K562 (cell line): ENCODE data around the gene CD302. TPM values are rescaled to one million over a fixed set of nuclear protein-coding genes. Genes with fewer than 3 reads are reported as not detected.

Source experiments
- ATAC-seq: fragments of 200-7000 bp; cut with Tn5 transposase; 3 replicates; pipeline ENCODE4 v1.9.1; 2020; ENCODE audit warnings: moderate library complexity
- BruUV-seq: library from RNA; stranded (reverse); fragments of 400-500 nt; replicated peaks from 2 replicates; lab custom pipeline; 2021; lab: Mats Ljungman, UMichigan
- CTCF ChIA-PET: fragments of 300-600 bp; formaldehyde crosslinking; extraction: SDS; loops from one replicate; lab custom pipeline; 2021; ENCODE audit warnings: low intra/inter-chr PET ratio; lab: Yijun Ruan, JAX
- POLR2A ChIA-PET: fragments of 300-600, 350-650 bp; sonication (Branson Sonifier 250); formaldehyde crosslinking; extraction: SDS; loops from one replicate; lab custom pipeline; 2021; ENCODE audit warnings: antibody characterized with exemption, inconsistent platforms; lab: Yijun Ruan, JAX
- DNase-seq, 4 experiments: peaks; one replicate each; pipeline versions ENCODE4 v3.0.0 to v3.0.0-alpha.2; 2011 to 2018; ENCODE audit warnings: low spot score in 3 of 4, mixed read lengths in 3 of 4; ENCODE audit errors: extremely low read depth in 1 of 4
- FAIRE-seq: peaks from 2 replicates; lab custom pipeline; 2011; peaks lifted over from hg19 to GRCh38; lab: Jason Lieb, UNC
- H2AFZ ChIP-seq: 2 replicates; pipeline ENCODE4 v1.6.0; 2011; ENCODE audit warnings: low read depth, low read length, control low read depth, inconsistent platforms
- H3K27ac ChIP-seq: fragments of 200-600 bp; 3 replicates; pipeline ENCODE4 v1.8.0; 2011; ENCODE audit warnings: low read depth, mild to moderate bottlenecking, control low read depth, inconsistent platforms, low read length, moderate library complexity, mixed read lengths; ENCODE audit errors: extremely low read depth
- H3K27me3 ChIP-seq, 2 experiments: fragments of 300-600 bp in 1 of 2; 2 replicates in 1 of 2; 3 replicates in 1 of 2; pipeline versions ENCODE4 v1.6.0 to v1.8.0; 2011; ENCODE audit warnings: inconsistent platforms in 2 of 2, low read length in 2 of 2, mild to moderate bottlenecking in 1 of 2, mixed read lengths in 1 of 2, moderate library complexity in 1 of 2; ENCODE audit not compliant: control insufficient read depth in 2 of 2, insufficient read depth in 2 of 2
- H3K36me3 ChIP-seq: fragments of 300-600 bp; 3 replicates; pipeline ENCODE4 v1.8.0; 2011; ENCODE audit warnings: mild to moderate bottlenecking, low read length, inconsistent platforms; ENCODE audit not compliant: control insufficient read depth, insufficient read depth
- H3K4me1 ChIP-seq, 2 experiments: fragments of 200-600 bp in 1 of 2; replicated peaks in 1 of 2; 2 replicates in 1 of 2; 3 replicates in 1 of 2; pipeline versions ENCODE4 v1.5.1 to v1.8.0; 2011; ENCODE audit warnings: inconsistent platforms in 2 of 2, low read length in 2 of 2, mild to moderate bottlenecking in 1 of 2, mixed read lengths in 1 of 2, moderate library complexity in 1 of 2; ENCODE audit not compliant: control insufficient read depth in 2 of 2, insufficient read depth in 2 of 2
- H3K4me2 ChIP-seq: 2 replicates; pipeline ENCODE4 v1.6.1; 2011; ENCODE audit warnings: low read length, control low read depth, inconsistent platforms, mixed read lengths; ENCODE audit not compliant: insufficient read depth
- H3K4me3 ChIP-seq: fragments of 200-600 bp; sonication (generic), shearing (Covaris generic); 2 replicates; pipeline ENCODE4 v1.5.1; 2016; ENCODE audit warnings: control low read depth, inconsistent platforms
- H3K79me2 ChIP-seq: fragments of 200-600 bp; 3 replicates; pipeline ENCODE4 v1.8.0; 2011; ENCODE audit warnings: low read length, inconsistent platforms; ENCODE audit not compliant: control insufficient read depth, insufficient read depth
- H3K9ac ChIP-seq, 2 experiments: 2 replicates each; pipeline versions ENCODE4 v1.6.0 to v1.6.1; 2011; ENCODE audit warnings: low read depth in 2 of 2, low read length in 2 of 2, control low read depth in 1 of 2, inconsistent platforms in 1 of 2, mild to moderate bottlenecking in 1 of 2, mixed read lengths in 1 of 2; ENCODE audit not compliant: insufficient read depth in 1 of 2
- H3K9me1 ChIP-seq: one replicate; pipeline ENCODE4 v1.6.0; 2011; ENCODE audit warnings: inconsistent platforms, mild to moderate bottlenecking, low read length, moderate library complexity; ENCODE audit not compliant: control insufficient read depth, insufficient read depth
- H3K9me3 ChIP-seq: replicated peaks from 2 replicates; pipeline ENCODE4 v1.5.1; 2011; ENCODE audit warnings: low read depth, low read length, inconsistent platforms; ENCODE audit not compliant: control insufficient read depth, insufficient read depth
- H4K20me1 ChIP-seq: replicated peaks from 2 replicates; pipeline ENCODE4 v1.6.1; 2011; ENCODE audit warnings: low read length, inconsistent platforms, mixed read lengths; ENCODE audit not compliant: control insufficient read depth, insufficient read depth
- RB1 ChIP-seq: fragments of 450-650 bp; IDR thresholded peaks from 2 replicates; pipeline ENCODE4 v1.6.1; 2017; ENCODE audit warnings: low read depth, mild to moderate bottlenecking
- ZNF407 ChIP-seq: fragments of 450-650 bp; IDR thresholded peaks from 2 replicates; pipeline ENCODE4 v1.6.1; 2016; ENCODE audit warnings: low read depth
- WGBS: fragments of 100-300 bp; shearing (Covaris generic); methylation state at CpG from one replicate; pipeline ENCODE4 v1.1.6; 2016; ENCODE audit warnings: low coverage, mixed read lengths; ENCODE audit not compliant: insufficient coverage; ENCODE audit errors: missing lambda C conversion rate; 5-methylcytosine and 5-hydroxymethylcytosine counted together
- in situ Hi-C: fragments of 300-500 bp; cut with MboI; formaldehyde crosslinking; loops from 4 replicates; pipeline ENCODE4 v1.15.0; 2018; ENCODE audit warnings: inconsistent platforms, mixed read lengths
- intact Hi-C: fragments of 100-400 bp; cut with micrococcal nuclease; formaldehyde crosslinking; loops from 2 replicates; pipeline ENCODE4 v1.14.2; 2022
- polyA plus RNA-seq, 8 experiments: library from polyadenylated mRNA; depleted of rRNA in 4 of 8; stranded (reverse) in 5 of 8; unstranded in 3 of 8; fragments of >200 nt; fragmentation: Nextera tagmentation in 2 of 8; fragmentation: Illumina TruSeq in 1 of 8; extraction: Ambion mirVana in 2 of 8; extraction: Trizol in 1 of 8; gene quantifications; 2 replicates each; pipeline versions ENCODE4 v1.2.1 to v1.2.3, GENCODE V29; 2011 to 2014; ENCODE audit warnings: inconsistent platforms in 1 of 8, missing spikeins in 1 of 8
- total RNA-seq, 7 experiments: library from RNA; depleted of rRNA in 6 of 7; stranded (reverse); fragments of >200 nt in 6 of 7; fragmentation: Illumina TruSeq in 2 of 7; extraction: Trizol in 2 of 7; gene quantifications; 2 replicates each; pipeline versions ENCODE4 v1.2.1 to v1.2.3, GENCODE V29; 2011 to 2021; ENCODE audit warnings: low replicate concordance in 1 of 7
- TF ChIP-seq, protein P1 (sequence below), 2 experiments: fragments of 250-450 bp in 1 of 2; fragments of 450-650 bp in 1 of 2; sonication (Bioruptor Pico) in 1 of 2; IDR thresholded peaks; 2 replicates each; pipeline versions ENCODE4 v1.6.1 to v1.8.0; 2016 to 2021; ENCODE audit warnings: mild to moderate bottlenecking in 2 of 2, moderate library complexity in 2 of 2, missing compliant biosample characterization in 1 of 2, missing genetic modification characterization in 1 of 2

The CD302 gene
- total and polyA plus RNA-seq, 9 of the 15 experiments (the other 6 are each of a cell fraction or from before 2014, with no cell fraction given), result 0.03 to 0.07 (median 0.04) TPM; not detected in 5

DNA sequence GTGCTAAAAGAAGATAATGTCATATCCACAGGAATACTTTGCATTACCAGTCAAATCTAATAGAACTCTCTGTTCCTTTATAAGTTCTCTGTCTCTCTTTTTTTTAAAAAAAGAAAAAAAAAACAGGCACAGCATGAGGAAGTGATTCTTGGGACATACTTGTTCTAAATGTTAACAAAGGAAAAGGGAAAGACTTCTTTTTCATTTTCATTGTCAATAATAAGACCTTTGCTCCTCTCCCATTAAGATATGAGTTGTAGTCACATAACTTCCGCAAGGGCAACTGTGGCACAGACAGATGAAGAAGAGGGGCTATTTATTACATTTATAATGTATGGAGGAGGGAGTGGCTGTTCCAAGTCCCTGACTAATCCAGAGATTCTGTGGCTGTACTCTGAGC is 4.7 kb downstream of the CD302 start:
- POLR2A ChIA-PET, result no interaction called here
- DNase-seq, result no peak
- Histone ChIP-seq H3K79me2 (no peaks in the 10 kb centered on the region), H3K9me3 (no peaks in the 10 kb centered on the region), H4K20me1 (no peaks in the 10 kb centered on the region), H3K27me3 (peaks cover 18 to 25% of the 10 kb centered on the region in 2 experiments), H3K27ac (no peak overlapping the region), H3K4me2 (no peak overlapping the region), H3K36me3 (no peaks in the 10 kb centered on the region), H3K9me1 (no peaks in the 10 kb centered on the region), H3K9ac (no peak overlapping the region), H3K4me1 (peaks cover 0 to 9% of the 10 kb centered on the region in 2 experiments; a peak in 2 of 5 replicates), H2AFZ (no peak overlapping the region), H3K4me3 (no peak overlapping the region)
- WGBS, result 9% methylated on average over 1 of the region's 1 CpG
- no peak for FAIRE-seq
- CTCF ChIA-PET, result no interaction called here
- TF ChIP-seq RB1 (no peak), ZNF407 (no peak)
- TF ChIP-seq, protein P1, sequence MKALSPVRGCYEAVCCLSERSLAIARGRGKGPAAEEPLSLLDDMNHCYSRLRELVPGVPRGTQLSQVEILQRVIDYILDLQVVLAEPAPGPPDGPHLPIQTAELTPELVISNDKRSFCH (CRISPR knock-in tag; IDR thresholded peaks at IDR 0.05), result no peak
- TF ChIP-seq, protein P1 (tag; IDR thresholded peaks at IDR 0.05), result no peak
- intact Hi-C loops (no loop called here), in situ Hi-C loops (no loop called here)
- no peak for ATAC-seq
- BruUV-seq, result no TSS peak
